Measurements from ENCODE around the gene LARP4.

DNA sequence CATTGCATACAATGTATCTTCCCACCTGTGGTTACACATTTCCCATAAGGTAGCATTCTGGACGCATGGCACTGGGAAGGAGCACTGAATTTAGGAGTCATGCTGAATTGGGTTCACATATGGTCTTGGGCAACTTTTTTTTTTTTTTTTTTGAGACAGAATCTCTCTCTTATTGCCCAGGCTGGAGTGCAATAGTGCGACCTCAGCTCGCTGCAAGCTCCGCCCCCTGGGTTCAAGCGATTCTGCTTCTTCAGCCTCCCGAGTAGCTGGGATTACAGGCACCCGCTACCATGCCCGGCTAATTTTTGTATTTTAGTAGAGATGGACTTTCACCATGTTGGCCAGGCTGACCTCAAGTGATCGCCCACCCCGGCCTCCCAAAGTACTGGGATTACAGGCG, 117.4 kb downstream of the LARP4 start:
- TF ChIP-seq, protein P1, sequence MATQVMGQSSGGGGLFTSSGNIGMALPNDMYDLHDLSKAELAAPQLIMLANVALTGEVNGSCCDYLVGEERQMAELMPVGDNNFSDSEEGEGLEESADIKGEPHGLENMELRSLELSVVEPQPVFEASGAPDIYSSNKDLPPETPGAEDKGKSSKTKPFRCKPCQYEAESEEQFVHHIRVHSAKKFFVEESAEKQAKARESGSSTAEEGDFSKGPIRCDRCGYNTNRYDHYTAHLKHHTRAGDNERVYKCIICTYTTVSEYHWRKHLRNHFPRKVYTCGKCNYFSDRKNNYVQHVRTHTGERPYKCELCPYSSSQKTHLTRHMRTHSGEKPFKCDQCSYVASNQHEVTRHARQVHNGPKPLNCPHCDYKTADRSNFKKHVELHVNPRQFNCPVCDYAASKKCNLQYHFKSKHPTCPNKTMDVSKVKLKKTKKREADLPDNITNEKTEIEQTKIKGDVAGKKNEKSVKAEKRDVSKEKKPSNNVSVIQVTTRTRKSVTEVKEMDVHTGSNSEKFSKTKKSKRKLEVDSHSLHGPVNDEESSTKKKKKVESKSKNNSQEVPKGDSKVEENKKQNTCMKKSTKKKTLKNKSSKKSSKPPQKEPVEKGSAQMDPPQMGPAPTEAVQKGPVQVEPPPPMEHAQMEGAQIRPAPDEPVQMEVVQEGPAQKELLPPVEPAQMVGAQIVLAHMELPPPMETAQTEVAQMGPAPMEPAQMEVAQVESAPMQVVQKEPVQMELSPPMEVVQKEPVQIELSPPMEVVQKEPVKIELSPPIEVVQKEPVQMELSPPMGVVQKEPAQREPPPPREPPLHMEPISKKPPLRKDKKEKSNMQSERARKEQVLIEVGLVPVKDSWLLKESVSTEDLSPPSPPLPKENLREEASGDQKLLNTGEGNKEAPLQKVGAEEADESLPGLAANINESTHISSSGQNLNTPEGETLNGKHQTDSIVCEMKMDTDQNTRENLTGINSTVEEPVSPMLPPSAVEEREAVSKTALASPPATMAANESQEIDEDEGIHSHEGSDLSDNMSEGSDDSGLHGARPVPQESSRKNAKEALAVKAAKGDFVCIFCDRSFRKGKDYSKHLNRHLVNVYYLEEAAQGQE (IDR thresholded peaks at IDR 0.05; ENCODE audit: low read depth), result no peak
- TF ChIP-seq, protein P2, sequence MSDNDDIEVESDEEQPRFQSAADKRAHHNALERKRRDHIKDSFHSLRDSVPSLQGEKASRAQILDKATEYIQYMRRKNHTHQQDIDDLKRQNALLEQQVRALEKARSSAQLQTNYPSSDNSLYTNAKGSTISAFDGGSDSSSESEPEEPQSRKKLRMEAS (IDR thresholded peaks at IDR 0.05), result no peak
- TF ChIP-seq EGR1 (IDR thresholded peaks at IDR 0.05) (no peak), NFIC (IDR thresholded peaks at IDR 0.05) (no peak), RAD21 (IDR thresholded peaks at IDR 0.05; ENCODE audit: low read depth) (no peak), CEBPB (IDR thresholded peaks at IDR 0.05) (no peak), EP300 (IDR thresholded peaks at IDR 0.05; ENCODE audit: borderline replicate concordance) (no peak), TAF1 (IDR thresholded peaks at IDR 0.05; ENCODE audit: low read depth) (no peak), YY1 (IDR thresholded peaks at IDR 0.05; ENCODE audit: low read depth) (no peak), CREB1 (IDR thresholded peaks at IDR 0.05; ENCODE audit: low read depth) (no peak), TEAD4 (IDR thresholded peaks at IDR 0.05) (no peak), FOXM1 (IDR thresholded peaks at IDR 0.05; ENCODE audit: borderline replicate concordance, low read depth) (no peak), ZBTB7A (IDR thresholded peaks at IDR 0.05; ENCODE audit: low read depth) (no peak)
- TF ChIP-seq, protein P3, sequence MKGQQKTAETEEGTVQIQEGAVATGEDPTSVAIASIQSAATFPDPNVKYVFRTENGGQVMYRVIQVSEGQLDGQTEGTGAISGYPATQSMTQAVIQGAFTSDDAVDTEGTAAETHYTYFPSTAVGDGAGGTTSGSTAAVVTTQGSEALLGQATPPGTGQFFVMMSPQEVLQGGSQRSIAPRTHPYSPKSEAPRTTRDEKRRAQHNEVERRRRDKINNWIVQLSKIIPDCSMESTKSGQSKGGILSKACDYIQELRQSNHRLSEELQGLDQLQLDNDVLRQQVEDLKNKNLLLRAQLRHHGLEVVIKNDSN (IDR thresholded peaks at IDR 0.05), result no peak

Measured in Ishikawa (cell line).